ENCODE results near the gene COQ4. TPM values are rescaled to one million over a fixed set of nuclear protein-coding genes. Genes with fewer than 3 reads are reported as not detected.

Gene COQ4
- polyA plus RNA-seq, 3 donors from 2014 or later = 34.1 to 52.3 (median 44.1) TPM

- no peak for DNase-seq
- Mint-ChIP-seq H3K36me3 (no peaks in the 10 kb centered on the region), H3K4me3 (peak overlapping the region; percentile 39 to 78 (median 56)), H3K27me3 (ENCODE audit: low read depth in 3 of 3) (peaks cover 1 to 5% (median 3%) of the 10 kb centered on the region in 3 donors), H3K9me3 (no peaks in the 10 kb centered on the region), H3K4me1 (peaks cover 6 to 13% of the 10 kb centered on the region in 2 donors), H3K27ac (peak overlapping the region in 2 of 6 donors; percentile 11 to 76)
Measured at GRCh38 chr9:128361296-128361985, 38.8 kb downstream of the COQ4 start.

GRCh38 chr9:128361986-128362646 lies 39.5 kb downstream of the COQ4 start:
- Mint-ChIP-seq H3K4me3 (peak overlapping the region; percentile 53 to 87 (median 78)), H3K9me3 (no peaks in the 10 kb centered on the region), H3K4me1 (peaks cover 6 to 13% of the 10 kb centered on the region in 2 donors), H3K27ac (peak overlapping the region in 1 of 6 donors; percentile 73), H3K27me3 (ENCODE audit: low read depth in 3 of 3) (peaks cover 1 to 5% (median 3%) of the 10 kb centered on the region in 3 donors), H3K36me3 (no peaks in the 10 kb centered on the region)
- DNase-seq = peak; percentile 55 to 59 (median 56)

GRCh38 chr9:128362774-128363173 lies 40.1 kb downstream of the COQ4 start:
- Mint-ChIP-seq H3K36me3 (no peaks in the 10 kb centered on the region), H3K27ac (no peak overlapping the region), H3K27me3 (ENCODE audit: low read depth in 3 of 3) (peaks cover 1 to 5% (median 3%) of the 10 kb centered on the region in 3 donors), H3K4me3 (peak overlapping the region in 1 of 5 donors; percentile 29), H3K9me3 (no peaks in the 10 kb centered on the region), H3K4me1 (peaks cover 6 to 13% of the 10 kb centered on the region in 2 donors)
- no peak for DNase-seq

- H3K9me3 Mint-ChIP-seq = no peaks in the 10 kb centered on the region
- peaks cover 3 to 5% (median 3%) of the 10 kb centered on the region in 3 donors for H3K27me3 Mint-ChIP-seq (ENCODE audit: low read depth in 3 of 3)
- H3K4me1 Mint-ChIP-seq = peaks cover 12 to 20% of the 10 kb centered on the region in 2 donors
- H3K36me3 Mint-ChIP-seq = no peaks in the 10 kb centered on the region
- no peak overlapping the region for H3K4me3 Mint-ChIP-seq
- no peak overlapping the region for H3K27ac Mint-ChIP-seq
- no peak for DNase-seq
Measured at GRCh38 chr9:128365525-128365924, 42.9 kb downstream of the COQ4 start.

GRCh38 chr9:128369024-128369706 lies 46.5 kb downstream of the COQ4 start:
- DNase-seq = no peak
- Mint-ChIP-seq H3K27ac (no peak overlapping the region), H3K9me3 (no peaks in the 10 kb centered on the region), H3K27me3 (ENCODE audit: low read depth in 3 of 3) (peaks cover 7 to 16% (median 7%) of the 10 kb centered on the region in 3 donors), H3K36me3 (peaks cover 0 to 4% (median 0%) of the 10 kb centered on the region in 3 donors), H3K4me3 (peak overlapping the region in 1 of 5 donors; percentile 18), H3K4me1 (peaks cover 32 to 39% of the 10 kb centered on the region in 2 donors)

- Mint-ChIP-seq H3K4me3 (peak overlapping the region; percentile 95 to 99 (median 96)), H3K9me3 (no peaks in the 10 kb centered on the region), H3K36me3 (peaks cover 0 to 4% (median 0%) of the 10 kb centered on the region in 3 donors), H3K4me1 (peaks cover 35 to 39% of the 10 kb centered on the region in 2 donors), H3K27ac (peak overlapping the region; percentile 95 to 99 (median 98)), H3K27me3 (ENCODE audit: low read depth in 3 of 3) (peaks cover 4 to 16% (median 5%) of the 10 kb centered on the region in 3 donors)
- no peak for DNase-seq
Measured at GRCh38 chr9:128370367-128370751, 47.7 kb downstream of the COQ4 start.

- H3K4me3 Mint-ChIP-seq = peak within 1 kb of the TSS; percentile 95 to 99 (median 96)
- peaks cover 0 to 4% (median 0%) of the 10 kb centered on the region in 3 donors for H3K36me3 Mint-ChIP-seq
- peak; percentile 94 to 96 (median 95) for DNase-seq
- peak within 1 kb of the TSS; percentile 95 to 99 (median 98) for H3K27ac Mint-ChIP-seq
- H3K27me3 Mint-ChIP-seq (ENCODE audit: low read depth in 3 of 3) = peaks cover 2 to 16% (median 4%) of the 10 kb centered on the region in 3 donors
- no peaks in the 10 kb centered on the region for H3K9me3 Mint-ChIP-seq
- peaks cover 35 to 39% of the 10 kb centered on the region in 2 donors for H3K4me1 Mint-ChIP-seq
Measured at GRCh38 chr9:128370752-128371629, 48.4 kb downstream of the COQ4 start, which contains the start of gene URM1. Gene URM1 (plus strand): TSS chr9:128371374. CDS start chr9:128371381, 7 bp downstream.

- peaks cover 2 to 16% (median 4%) of the 10 kb centered on the region in 3 donors for H3K27me3 Mint-ChIP-seq (ENCODE audit: low read depth in 3 of 3)
- H3K9me3 Mint-ChIP-seq = no peaks in the 10 kb centered on the region
- peak overlapping the region; percentile 95 to 99 (median 98) for H3K27ac Mint-ChIP-seq
- peaks cover 0 to 4% (median 0%) of the 10 kb centered on the region in 3 donors for H3K36me3 Mint-ChIP-seq
- no peak for DNase-seq
- H3K4me1 Mint-ChIP-seq = peaks cover 35 to 39% of the 10 kb centered on the region in 2 donors
- peak overlapping the region; percentile 95 to 99 (median 96) for H3K4me3 Mint-ChIP-seq
Measured at GRCh38 chr9:128371630-128372117, 49.0 kb downstream of the COQ4 start.

GRCh38 chr9:128372188-128372641 lies 49.6 kb downstream of the COQ4 start:
- H3K36me3 Mint-ChIP-seq = peaks cover 0 to 4% (median 0%) of the 10 kb centered on the region in 3 donors
- H3K4me3 Mint-ChIP-seq = peak overlapping the region; percentile 95 to 99 (median 96)
- H3K27ac Mint-ChIP-seq = peak overlapping the region; percentile 95 to 99 (median 98)
- H3K9me3 Mint-ChIP-seq = no peaks in the 10 kb centered on the region
- peaks cover 2 to 16% (median 4%) of the 10 kb centered on the region in 3 donors for H3K27me3 Mint-ChIP-seq (ENCODE audit: low read depth in 3 of 3)
- H3K4me1 Mint-ChIP-seq = peaks cover 35 to 39% of the 10 kb centered on the region in 2 donors
- DNase-seq = no peak

- Mint-ChIP-seq H3K4me1 (peaks cover 35 to 39% of the 10 kb centered on the region in 2 donors), H3K27me3 (ENCODE audit: low read depth in 3 of 3) (peaks cover 2 to 16% (median 4%) of the 10 kb centered on the region in 3 donors), H3K27ac (peak overlapping the region in 5 of 6 donors; percentile 95 to 99 (median 98)), H3K36me3 (peaks cover 0 to 4% (median 0%) of the 10 kb centered on the region in 3 donors), H3K4me3 (peak overlapping the region; percentile 95 to 99 (median 96)), H3K9me3 (no peaks in the 10 kb centered on the region)
- DNase-seq = no peak
Measured at GRCh38 chr9:128372784-128373183, 50.1 kb downstream of the COQ4 start.

GRCh38 chr9:128374221-128374675 lies 51.6 kb downstream of the COQ4 start:
- no peak for DNase-seq
- no peak overlapping the region for H3K4me3 Mint-ChIP-seq
- H3K9me3 Mint-ChIP-seq = no peaks in the 10 kb centered on the region
- H3K4me1 Mint-ChIP-seq = peaks cover 36 to 39% of the 10 kb centered on the region in 2 donors
- H3K27me3 Mint-ChIP-seq (ENCODE audit: low read depth in 3 of 3) = peaks cover 2 to 16% (median 4%) of the 10 kb centered on the region in 3 donors
- H3K27ac Mint-ChIP-seq = peak overlapping the region in 2 of 6 donors; percentile 39 to 95
- H3K36me3 Mint-ChIP-seq = peaks cover 0 to 7% (median 0%) of the 10 kb centered on the region in 3 donors

- DNase-seq = no peak
- Mint-ChIP-seq H3K4me1 (peaks cover 27 to 29% of the 10 kb centered on the region in 2 donors), H3K27ac (no peak overlapping the region), H3K27me3 (ENCODE audit: low read depth in 3 of 3) (peaks cover 2 to 11% (median 4%) of the 10 kb centered on the region in 3 donors), H3K9me3 (no peaks in the 10 kb centered on the region), H3K4me3 (no peak overlapping the region), H3K36me3 (peaks cover 0 to 7% (median 0%) of the 10 kb centered on the region in 3 donors)
Measured at GRCh38 chr9:128375865-128376264, 53.2 kb downstream of the COQ4 start.
